Measurements from ENCODE around the gene SCN1B.

Gene SCN1B

GRCh38 chr19:35037716-35038622 is 7.7 kb downstream of the SCN1B start:
- H3K18ac ChIP-seq (ENCODE audit: low read depth in 1 of 2, low read length in 2 of 2) = no peak overlapping the region
- H3K79me1 ChIP-seq (replicated peaks; ENCODE audit: low read length, poor library complexity, severe bottlenecking) = no peaks in the 10 kb centered on the region
- H3K4me2 ChIP-seq (ENCODE audit: low read length, poor library complexity, severe bottlenecking) = no peak overlapping the region
- H2BK120ac ChIP-seq (ENCODE audit: low read depth, low read length) = no peak overlapping the region
- no peak overlapping the region for H2AFZ ChIP-seq (ENCODE audit: low read depth, low read length)
- H2BK15ac ChIP-seq (ENCODE audit: low read depth, poor library complexity, severe bottlenecking) = no peak overlapping the region
- H3K9ac ChIP-seq (ENCODE audit: low read length) = peak overlapping the region; percentile 41
- no peak overlapping the region for H3K4ac ChIP-seq (ENCODE audit: low read depth in 1 of 2, low read length in 2 of 2)
- WGBS = 80% methylated on average over 13 of the region's 13 CpGs
- H3K27me3 ChIP-seq (ENCODE audit: control insufficient read depth in 1 of 2, insufficient read depth in 1 of 2, low read length in 2 of 2) = peaks cover 3 to 11% of the 10 kb centered on the region in 2 experiments
- H3K4me3 ChIP-seq (ENCODE audit: insufficient read depth in 1 of 2, low read depth in 1 of 2, low read length in 2 of 2) = no peak overlapping the region
- no peak for DNase-seq
- peak overlapping the region; percentile 69 for H4K91ac ChIP-seq (ENCODE audit: low read length)
- no peak overlapping the region for H2BK12ac ChIP-seq (ENCODE audit: low read length in 2 of 2)
- H2AK5ac ChIP-seq (ENCODE audit: low read length, severe bottlenecking) = no peak overlapping the region
- H3K36me3 ChIP-seq (ENCODE audit: control insufficient read depth in 1 of 2, insufficient read depth in 2 of 2, low read depth in 1 of 2, low read length in 2 of 2) = peaks cover 10 to 11% of the 10 kb centered on the region in 2 experiments
- H3K9me3 ChIP-seq (ENCODE audit: control insufficient read depth, low read length) = no peaks in the 10 kb centered on the region
- no peak overlapping the region for H3K14ac ChIP-seq (ENCODE audit: low read length in 2 of 2)
- H3K23ac ChIP-seq (ENCODE audit: low read length in 2 of 2) = no peak overlapping the region
- peak overlapping the region; percentile 31 for H4K8ac ChIP-seq (ENCODE audit: low read length)
- H3K27ac ChIP-seq (ENCODE audit: low read length, poor library complexity, severe bottlenecking) = no peak overlapping the region
- H2BK5ac ChIP-seq (ENCODE audit: low read depth, low read length, poor library complexity, severe bottlenecking) = no peak overlapping the region
- peaks cover 34% of the 10 kb centered on the region for H3K4me1 ChIP-seq (ENCODE audit: control insufficient read depth, insufficient read depth, low read depth, low read length)

GRCh38 chr19:35038623-35039512 is 8.6 kb downstream of the SCN1B start:
- 45% methylated on average over 12 of the region's 17 CpGs for WGBS
- H3K36me3 ChIP-seq (ENCODE audit: control insufficient read depth in 1 of 2, insufficient read depth in 2 of 2, low read depth in 1 of 2, low read length in 2 of 2) = peaks cover 3 to 5% of the 10 kb centered on the region in 2 experiments

GRCh38 chr19:35039881-35040825 is 9.9 kb downstream of the SCN1B start:
- H3K18ac ChIP-seq (ENCODE audit: low read depth in 1 of 2, low read length in 2 of 2) = peak overlapping the region; percentile 91 to 92
- H3K9ac ChIP-seq (ENCODE audit: low read length) = peak overlapping the region; percentile 17
- H3K4me1 ChIP-seq (ENCODE audit: control insufficient read depth, insufficient read depth, low read depth, low read length) = peaks cover 33% of the 10 kb centered on the region
- H3K79me1 ChIP-seq (replicated peaks; ENCODE audit: low read length, poor library complexity, severe bottlenecking) = no peaks in the 10 kb centered on the region
- H2BK120ac ChIP-seq (ENCODE audit: low read depth, low read length) = peak overlapping the region; percentile 66
- H2BK12ac ChIP-seq (ENCODE audit: low read length in 2 of 2) = peak overlapping the region; percentile 45 to 97
- H3K4ac ChIP-seq (ENCODE audit: low read depth in 1 of 2, low read length in 2 of 2) = peak overlapping the region; percentile 5 to 67
- peak overlapping the region; percentile 26 for H2AK5ac ChIP-seq (ENCODE audit: low read length, severe bottlenecking)
- no peak overlapping the region for H2AFZ ChIP-seq (ENCODE audit: low read depth, low read length)
- no peak overlapping the region for H3K27ac ChIP-seq (ENCODE audit: low read length, poor library complexity, severe bottlenecking)
- no peak overlapping the region for H2BK5ac ChIP-seq (ENCODE audit: low read depth, low read length, poor library complexity, severe bottlenecking)
- H3K27me3 ChIP-seq (ENCODE audit: control insufficient read depth in 1 of 2, insufficient read depth in 1 of 2, low read length in 2 of 2) = peaks cover 0 to 11% of the 10 kb centered on the region in 2 experiments
- H4K91ac ChIP-seq (ENCODE audit: low read length) = peak overlapping the region; percentile 92
- H2BK15ac ChIP-seq (ENCODE audit: low read depth, poor library complexity, severe bottlenecking) = peak overlapping the region; percentile 82
- WGBS = 86% methylated on average over 33 of the region's 39 CpGs
- no peaks in the 10 kb centered on the region for H3K9me3 ChIP-seq (ENCODE audit: control insufficient read depth, low read length)
- H3K14ac ChIP-seq (ENCODE audit: low read length in 2 of 2) = peak overlapping the region in 1 of 2 experiments; percentile 26
- peak overlapping the region; percentile 83 for H4K8ac ChIP-seq (ENCODE audit: low read length)
- no peaks in the 10 kb centered on the region for H3K36me3 ChIP-seq (ENCODE audit: control insufficient read depth in 1 of 2, insufficient read depth in 2 of 2, low read depth in 1 of 2, low read length in 2 of 2)
- H3K23ac ChIP-seq (ENCODE audit: low read length in 2 of 2) = no peak overlapping the region
- peak overlapping the region in 1 of 2 experiments; percentile 21 for H3K4me3 ChIP-seq (ENCODE audit: insufficient read depth in 1 of 2, low read depth in 1 of 2, low read length in 2 of 2)
- no peak for DNase-seq
- H3K4me2 ChIP-seq (ENCODE audit: low read length, poor library complexity, severe bottlenecking) = no peak overlapping the region

More at GRCh38 chr19:35038623-35039512, 8.6 kb downstream of the SCN1B start:
- H2BK15ac ChIP-seq (ENCODE audit: low read depth, poor library complexity, severe bottlenecking) = no peak overlapping the region
- H4K91ac ChIP-seq (ENCODE audit: low read length) = no peak overlapping the region
- peaks cover 0 to 11% of the 10 kb centered on the region in 2 experiments for H3K27me3 ChIP-seq (ENCODE audit: control insufficient read depth in 1 of 2, insufficient read depth in 1 of 2, low read length in 2 of 2)
- no peak overlapping the region for H3K4ac ChIP-seq (ENCODE audit: low read depth in 1 of 2, low read length in 2 of 2)
- peak overlapping the region in 1 of 2 experiments; percentile 87 for H3K14ac ChIP-seq (ENCODE audit: low read length in 2 of 2)
- no peaks in the 10 kb centered on the region for H3K9me3 ChIP-seq (ENCODE audit: control insufficient read depth, low read length)
- H3K4me2 ChIP-seq (ENCODE audit: low read length, poor library complexity, severe bottlenecking) = no peak overlapping the region
- H2AFZ ChIP-seq (ENCODE audit: low read depth, low read length) = no peak overlapping the region
- no peak overlapping the region for H2BK5ac ChIP-seq (ENCODE audit: low read depth, low read length, poor library complexity, severe bottlenecking)
- peak overlapping the region in 1 of 2 experiments; percentile 21 for H3K18ac ChIP-seq (ENCODE audit: low read depth in 1 of 2, low read length in 2 of 2)
- H2BK120ac ChIP-seq (ENCODE audit: low read depth, low read length) = no peak overlapping the region
- H4K8ac ChIP-seq (ENCODE audit: low read length) = no peak overlapping the region
- no peak overlapping the region for H3K23ac ChIP-seq (ENCODE audit: low read length in 2 of 2)
- H2AK5ac ChIP-seq (ENCODE audit: low read length, severe bottlenecking) = no peak overlapping the region
- no peak overlapping the region for H3K27ac ChIP-seq (ENCODE audit: low read length, poor library complexity, severe bottlenecking)
- peaks cover 33% of the 10 kb centered on the region for H3K4me1 ChIP-seq (ENCODE audit: control insufficient read depth, insufficient read depth, low read depth, low read length)
- H3K79me1 ChIP-seq (replicated peaks; ENCODE audit: low read length, poor library complexity, severe bottlenecking) = no peaks in the 10 kb centered on the region
- H3K9ac ChIP-seq (ENCODE audit: low read length) = no peak overlapping the region
- no peak overlapping the region for H3K4me3 ChIP-seq (ENCODE audit: insufficient read depth in 1 of 2, low read depth in 1 of 2, low read length in 2 of 2)
- peak; percentile 50 for DNase-seq
- peak overlapping the region in 1 of 2 experiments; percentile 17 for H2BK12ac ChIP-seq (ENCODE audit: low read length in 2 of 2)

Data from mesenchymal stem cell (in vitro differentiated cells and primary cell).